ENCODE results near the gene CACNA1C. TPM values are rescaled to one million over a fixed set of nuclear protein-coding genes. Genes with fewer than 3 reads are reported as not detected.

The CACNA1C gene
- total RNA-seq, 6 donors from 2014 or later = 5.2 to 45.1 (median 8.8) TPM

GRCh38 chr12:2393996-2394395, 341.2 kb downstream of the CACNA1C start:
- Histone ChIP-seq H3K27ac (no peak overlapping the region), H3K9me3 (no peaks in the 10 kb centered on the region), H3K36me3 (no peaks in the 10 kb centered on the region), H3K4me1 (peaks cover 4 to 20% (median 18%) of the 10 kb centered on the region in 4 donors), H3K4me3 (no peak overlapping the region), H3K27me3 (no peaks in the 10 kb centered on the region)
- DNase-seq (no peak), ATAC-seq (ENCODE audit: low FRiP score in 2 of 2) (no peak)
- TF ChIP-seq POLR2AphosphoS5 (IDR thresholded peaks at IDR 0.05) (no peak), EP300 (IDR thresholded peaks at IDR 0.05) (no peak), POLR2A (IDR thresholded peaks at IDR 0.05) (no peak)
- 91 to 94% methylated on average over 6 of the region's 6 CpGs for whole genome bisulfite sequencing, 2 donors

GRCh38 chr12:2395354-2395977, 342.7 kb downstream of the CACNA1C start:
- Histone ChIP-seq H3K36me3 (no peaks in the 10 kb centered on the region), H3K4me1 (peaks cover 4 to 20% (median 18%) of the 10 kb centered on the region in 4 donors), H3K9me3 (no peaks in the 10 kb centered on the region), H3K4me3 (no peak overlapping the region), H3K27ac (peak overlapping the region in 2 of 4 donors; percentile 11 to 22), H3K27me3 (no peaks in the 10 kb centered on the region)
- no peak for TF ChIP-seq EP300 (IDR thresholded peaks at IDR 0.05)
- peak; percentile 48 to 79 (median 55) for TF ChIP-seq CTCF (IDR thresholded peaks at IDR 0.05)
- ATAC-seq (ENCODE audit: low FRiP score in 2 of 2) = peak in 1 of 2 donors; percentile 62
- DNase-seq = peak in 1 of 2 donors; percentile 47
- WGBS, 2 donors = 61 to 66% methylated on average over 8 of the region's 8 CpGs

DNA sequence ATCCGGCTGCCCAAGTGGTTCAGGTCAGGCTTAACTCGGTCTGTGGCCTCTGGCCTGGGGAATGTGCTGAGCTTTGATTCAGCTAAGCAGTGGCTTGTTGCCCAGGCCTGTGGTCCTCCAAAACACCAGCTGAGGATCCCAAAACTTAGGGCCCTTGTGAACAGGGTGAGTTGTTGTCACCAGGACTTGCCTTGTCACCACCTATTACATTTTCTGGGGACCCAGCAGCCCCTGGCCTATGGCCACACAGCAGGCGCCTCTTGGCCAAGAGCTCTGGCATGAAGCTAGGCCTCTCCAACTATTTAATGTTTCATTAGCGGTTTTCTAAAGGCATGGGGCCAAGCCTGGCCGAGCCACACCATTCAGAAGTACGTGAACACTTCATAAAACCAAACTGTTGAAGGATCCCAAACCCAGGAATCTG, 343.7 kb downstream of the CACNA1C start:
- Histone ChIP-seq H3K27ac (peak overlapping the region in 2 of 4 donors; percentile 11 to 18), H3K36me3 (no peaks in the 10 kb centered on the region), H3K4me1 (peaks cover 4 to 20% (median 18%) of the 10 kb centered on the region in 4 donors), H3K27me3 (no peaks in the 10 kb centered on the region), H3K4me3 (no peak overlapping the region), H3K9me3 (no peaks in the 10 kb centered on the region)
- peak in 1 of 2 donors; percentile 58 for DNase-seq
- ATAC-seq (ENCODE audit: low FRiP score in 2 of 2) = peak; percentile 53 to 63
- TF ChIP-seq POLR2AphosphoS5 (IDR thresholded peaks at IDR 0.05) (peak in 1 of 2 donors; percentile 4), EP300 (IDR thresholded peaks at IDR 0.05) (no peak)
- 55 to 64% methylated on average over 5 to 6 of the region's 6 CpGs for WGBS, 2 donors

GRCh38 chr12:2397356-2398045, 344.7 kb downstream of the CACNA1C start:
- no peaks in the 10 kb centered on the region for H3K27me3 ChIP-seq
- DNase-seq = no peak
- TF ChIP-seq POLR2AphosphoS5 (IDR thresholded peaks at IDR 0.05) (no peak), CTCF (IDR thresholded peaks at IDR 0.05) (no peak), EP300 (IDR thresholded peaks at IDR 0.05) (no peak), POLR2A (IDR thresholded peaks at IDR 0.05) (no peak)
- H3K9me3 ChIP-seq = no peaks in the 10 kb centered on the region
- no peak overlapping the region for H3K27ac ChIP-seq
- H3K4me3 ChIP-seq = no peak overlapping the region
- ATAC-seq (ENCODE audit: low FRiP score in 2 of 2) = no peak
- peaks cover 4 to 27% (median 18%) of the 10 kb centered on the region in 4 donors for H3K4me1 ChIP-seq
- 89 to 92% methylated on average over 10 to 11 of the region's 11 CpGs for WGBS, 2 donors
- H3K36me3 ChIP-seq = no peaks in the 10 kb centered on the region

DNA sequence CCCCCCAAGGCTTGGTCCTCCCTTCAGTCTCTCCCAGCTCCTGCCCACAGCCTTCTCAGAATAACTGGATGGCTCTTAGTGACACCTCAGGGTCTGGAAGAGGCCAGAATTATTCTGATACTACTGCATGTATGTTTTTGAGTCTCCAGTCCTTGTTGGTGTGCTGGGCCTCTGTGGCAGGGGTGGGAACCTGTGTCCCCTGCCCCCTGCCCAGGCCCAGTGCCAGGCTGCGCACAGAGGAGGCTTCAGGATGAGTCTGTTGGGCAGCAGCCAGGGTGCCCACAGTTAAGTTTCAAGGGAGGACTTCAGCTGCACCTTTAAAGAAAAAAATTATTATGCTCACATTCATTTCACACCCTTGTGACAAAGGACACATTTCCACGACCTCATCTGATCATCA, 348.3 kb downstream of the CACNA1C start:
- no peaks in the 10 kb centered on the region for H3K27me3 ChIP-seq
- H3K27ac ChIP-seq = no peak overlapping the region
- DNase-seq (peak in 1 of 2 donors; percentile 31), ATAC-seq (ENCODE audit: low FRiP score in 2 of 2) (no peak)
- H3K4me3 ChIP-seq = no peak overlapping the region
- no peaks in the 10 kb centered on the region for H3K36me3 ChIP-seq
- H3K9me3 ChIP-seq = no peaks in the 10 kb centered on the region
- 81 to 88% methylated on average over 2 of the region's 2 CpGs for WGBS, 2 donors
- no peak for TF ChIP-seq POLR2AphosphoS5 (IDR thresholded peaks at IDR 0.05)
- no peak for TF ChIP-seq POLR2A (IDR thresholded peaks at IDR 0.05)
- no peak for TF ChIP-seq CTCF (IDR thresholded peaks at IDR 0.05)
- no peak for TF ChIP-seq EP300 (IDR thresholded peaks at IDR 0.05)
- peaks cover 4 to 19% (median 10%) of the 10 kb centered on the region in 4 donors for H3K4me1 ChIP-seq

Data from upper lobe of left lung (tissue), 6 donors.